Astrocyte of the spinal cord (primary cell): ENCODE results near the gene WDR27.
A peak's percentile ranks its signal among the peaks of the same experiment; 100 is the strongest.

Experiments
- DNase-seq: peaks from one replicate; pipeline ENCODE4 v3.0.0; 2011; ENCODE audit warnings: low read depth, low spot score
- H3K4me3 ChIP-seq: 2 replicates; pipeline ENCODE4 v1.5.1; 2011; ENCODE audit warnings: low read depth, mild to moderate bottlenecking, low read length, moderate library complexity
- CTCF ChIP-seq: IDR thresholded peaks from 2 replicates; pipeline ENCODE4 v1.5.1; 2012; ENCODE audit warnings: low read depth, mild to moderate bottlenecking, low read length, inconsistent platforms
- in situ Hi-C: cut with HindIII; loops from 2 replicates; pipeline ENCODE4 v1.10.0; 2017; ENCODE audit warnings: low sequenced_read_pairs

The WDR27 gene

GRCh38 chr6:169701954-169702839, at the start of gene WDR27, which contains the start of gene C6orf120:
Gene WDR27, minus strand, starts transcription at chr6:169702029. Its CDS starts 13,024 bp downstream, at chr6:169689005.
Gene C6orf120, plus strand, starts transcription at chr6:169702126. Its CDS starts 334 bp downstream, at chr6:169702460.
- no peak for TF ChIP-seq CTCF
- DNase-seq = peak; percentile 97
- in situ Hi-C loops = no loop called here
- H3K4me3 ChIP-seq = peak within 1 kb of the TSS; percentile 85

GRCh38 chr6:169746556-169746955, 44.7 kb upstream of the WDR27 start:
- H3K4me3 ChIP-seq = no peak overlapping the region
- TF ChIP-seq CTCF = no peak
- in situ Hi-C loops = no loop called here
- no peak for DNase-seq

GRCh38 chr6:169745405-169745804, 43.6 kb upstream of the WDR27 start:
- DNase-seq = no peak
- in situ Hi-C loops = no loop called here
- TF ChIP-seq CTCF = no peak
- no peak overlapping the region for H3K4me3 ChIP-seq

- no peak for TF ChIP-seq CTCF
- DNase-seq = no peak
- H3K4me3 ChIP-seq = no peak overlapping the region
- in situ Hi-C loops = no loop called here
Observed at GRCh38 chr6:169741344-169741743, 39.5 kb upstream of the WDR27 start.

GRCh38 chr6:169738976-169739529, 37.2 kb upstream of the WDR27 start:
- no peak for TF ChIP-seq CTCF
- no peak for DNase-seq
- in situ Hi-C loops = no loop called here

GRCh38 chr6:169738204-169738975, 36.6 kb upstream of the WDR27 start:
- in situ Hi-C loops = no loop called here
- DNase-seq = no peak
- no peak for TF ChIP-seq CTCF
- no peak overlapping the region for H3K4me3 ChIP-seq

More at GRCh38 chr6:169738976-169739529, 37.2 kb upstream of the WDR27 start:
- no peak overlapping the region for H3K4me3 ChIP-seq
